Right atrium auricular region (tissue), 2 donors: ENCODE data around the gene CORO2B. TPM values are rescaled to one million over a fixed set of nuclear protein-coding genes. Genes with fewer than 3 reads are reported as not detected.

ENCODE experiments used
- DNase-seq: peaks from one replicate; pipeline ENCODE4 v3.0.0-alpha.2; 2019; ENCODE audit warnings: low spot score
- H3K27ac ChIP-seq, 2 donors: fragments of 200-600 bp; sonication (generic); 1 replicate in 1 of 2; 2 replicates in 1 of 2; pipeline ENCODE4 v1.5.1; 2016 to 2019
- H3K27me3 ChIP-seq, 2 donors: fragments of 200-600 bp; sonication (generic); one replicate each; pipeline versions ENCODE4 v1.5.1 to v1.6.0; 2017 to 2019
- H3K36me3 ChIP-seq: fragments of 200-600 bp; sonication (generic); one replicate; pipeline ENCODE4 v1.5.1; 2016
- H3K4me1 ChIP-seq, 2 donors: fragments of 200-600 bp; sonication (generic); one replicate each; pipeline versions ENCODE4 v1.5.1 to v1.6.0; 2017 to 2019
- H3K4me3 ChIP-seq, 2 donors: fragments of 200-600 bp; sonication (generic); 1 replicate in 1 of 2; 2 replicates in 1 of 2; pipeline ENCODE4 v1.5.1; 2017 to 2019; ENCODE audit warnings: mild to moderate bottlenecking in 1 of 2, moderate library complexity in 1 of 2
- H3K9me3 ChIP-seq, 2 donors: fragments of 200-600 bp; sonication (generic); one replicate each; pipeline ENCODE4 v1.5.1; 2019
- CTCF ChIP-seq, 2 donors: fragments of 200-600 bp; sonication (generic); IDR thresholded peaks; one replicate each; pipeline ENCODE4 v1.5.1; 2019; ENCODE audit warnings: antibody characterized with exemption in 2 of 2
- total RNA-seq, 2 donors: library from RNA; depleted of rRNA; stranded (reverse); fragments of >200 nt; gene quantifications; one replicate each; pipeline ENCODE4 v1.1.0, GENCODE V29; 2016

The CORO2B gene
- total RNA-seq, 2 donors from 2014 or later, result 6.0 to 9.7 TPM

GRCh38 chr15:68684476-68684875, 105.7 kb downstream of the CORO2B start:
- no peak overlapping the region for H3K27ac ChIP-seq

GRCh38 chr15:68687136-68687735, 108.4 kb downstream of the CORO2B start:
- no peaks in the 10 kb centered on the region for H3K9me3 ChIP-seq
- H3K4me3 ChIP-seq, result no peak overlapping the region
- no peaks in the 10 kb centered on the region for H3K27me3 ChIP-seq
- H3K27ac ChIP-seq, result no peak overlapping the region
- H3K36me3 ChIP-seq, result no peaks in the 10 kb centered on the region
- DNase-seq, result no peak
- H3K4me1 ChIP-seq, result no peaks in the 10 kb centered on the region
- no peak for TF ChIP-seq CTCF (IDR thresholded peaks at IDR 0.05)

More at GRCh38 chr15:68684476-68684875, 105.7 kb downstream of the CORO2B start:
- H3K4me3 ChIP-seq, result no peak overlapping the region
- no peaks in the 10 kb centered on the region for H3K27me3 ChIP-seq
- no peak for DNase-seq
- no peaks in the 10 kb centered on the region for H3K4me1 ChIP-seq
- no peak for TF ChIP-seq CTCF (IDR thresholded peaks at IDR 0.05)
- no peaks in the 10 kb centered on the region for H3K9me3 ChIP-seq
- no peaks in the 10 kb centered on the region for H3K36me3 ChIP-seq

GRCh38 chr15:68691705-68692104, 112.9 kb downstream of the CORO2B start:
- no peak overlapping the region for H3K27ac ChIP-seq
- no peak overlapping the region for H3K4me3 ChIP-seq
- no peaks in the 10 kb centered on the region for H3K4me1 ChIP-seq
- no peaks in the 10 kb centered on the region for H3K36me3 ChIP-seq
- DNase-seq, result no peak
- H3K9me3 ChIP-seq, result no peaks in the 10 kb centered on the region
- H3K27me3 ChIP-seq, result no peaks in the 10 kb centered on the region
- TF ChIP-seq CTCF (IDR thresholded peaks at IDR 0.05), result no peak

GRCh38 chr15:68693071-68693470, 114.3 kb downstream of the CORO2B start:
- TF ChIP-seq CTCF (IDR thresholded peaks at IDR 0.05), result no peak
- DNase-seq, result no peak
- no peaks in the 10 kb centered on the region for H3K27me3 ChIP-seq
- no peaks in the 10 kb centered on the region for H3K36me3 ChIP-seq
- H3K9me3 ChIP-seq, result no peaks in the 10 kb centered on the region
- no peaks in the 10 kb centered on the region for H3K4me1 ChIP-seq
- H3K27ac ChIP-seq, result no peak overlapping the region
- no peak overlapping the region for H3K4me3 ChIP-seq

GRCh38 chr15:68694111-68694510, 115.3 kb downstream of the CORO2B start:
- no peak overlapping the region for H3K4me3 ChIP-seq
- H3K4me1 ChIP-seq, result peaks cover 0 to 3% of the 10 kb centered on the region in 2 donors
- H3K9me3 ChIP-seq, result no peaks in the 10 kb centered on the region
- TF ChIP-seq CTCF (IDR thresholded peaks at IDR 0.05), result no peak
- no peaks in the 10 kb centered on the region for H3K36me3 ChIP-seq
- H3K27ac ChIP-seq, result no peak overlapping the region
- H3K27me3 ChIP-seq, result no peaks in the 10 kb centered on the region
- no peak for DNase-seq

- Histone ChIP-seq H3K4me1 (peaks cover 0 to 13% of the 10 kb centered on the region in 2 donors), H3K9me3 (no peaks in the 10 kb centered on the region), H3K27me3 (no peaks in the 10 kb centered on the region), H3K4me3 (no peak overlapping the region), H3K27ac (no peak overlapping the region), H3K36me3 (no peaks in the 10 kb centered on the region)
- no peak for TF ChIP-seq CTCF (IDR thresholded peaks at IDR 0.05)
- no peak for DNase-seq
Observed at GRCh38 chr15:68695061-68695595, 116.3 kb downstream of the CORO2B start.
